Stimulated activated effector memory CD8-positive, alpha-beta T cell treated with anti-CD3 and anti-CD28 coated beads, Interleukin-12 subunit alpha, Interleukin-12 subunit beta, amount 100 ng/mL, for 72 hours (primary cell): Measurements from ENCODE around the gene SLC7A9.
"Not testable (repeated sequence)": the region's sequence is repeated elsewhere in the genome, so short reads cannot be mapped to it uniquely, and the experiment has no call there.

Source experiments
- ATAC-seq: fragments of 150-1000 bp; cut with Tn5 transposase; 2 replicates; pipeline ENCODE4 v1.10.0; 2021
- DNase-seq, 2 donors: peaks; one replicate each; pipeline ENCODE4 v3.0.0; 2021 to 2022; ENCODE audit warnings: low spot score in 2 of 2
- H3K27ac Mint-ChIP-seq: one replicate; pipeline ENCODE4 v1.8.0; 2022; ENCODE audit warnings: mild to moderate bottlenecking, mixed read lengths
- H3K36me3 Mint-ChIP-seq: one replicate; pipeline ENCODE4 v1.8.0; 2022; ENCODE audit warnings: mild to moderate bottlenecking, mixed read lengths
- H3K4me1 Mint-ChIP-seq: one replicate; pipeline ENCODE4 v1.8.0; 2022; ENCODE audit warnings: mixed read lengths
- H3K4me3 Mint-ChIP-seq: one replicate; pipeline ENCODE4 v1.8.0; 2022; ENCODE audit warnings: mild to moderate bottlenecking, mixed read lengths
- H3K9me3 Mint-ChIP-seq: one replicate; pipeline ENCODE4 v1.8.0; 2022; ENCODE audit warnings: mixed read lengths

Gene SLC7A9

GRCh38 chr19:32890841-32891240, 21.3 kb upstream of the SLC7A9 start:
- peaks cover 20% of the 10 kb centered on the region for H3K9me3 Mint-ChIP-seq
- no peak overlapping the region for H3K4me3 Mint-ChIP-seq
- ATAC-seq (no peak), DNase-seq (no peak)
- no peaks in the 10 kb centered on the region for H3K36me3 Mint-ChIP-seq
- no peaks in the 10 kb centered on the region for H3K4me1 Mint-ChIP-seq
- H3K27ac Mint-ChIP-seq, result no peak overlapping the region

- Mint-ChIP-seq H3K36me3 (no peaks in the 10 kb centered on the region), H3K9me3 (peaks cover 20% of the 10 kb centered on the region), H3K4me3 (no peak overlapping the region), H3K27ac (no peak overlapping the region), H3K4me1 (no peaks in the 10 kb centered on the region)
- DNase-seq, result no peak
- ATAC-seq, result no peak
Measured at GRCh38 chr19:32890326-32890725, 20.8 kb upstream of the SLC7A9 start.

- Mint-ChIP-seq H3K9me3 (peaks cover 20% of the 10 kb centered on the region), H3K4me1 (no peaks in the 10 kb centered on the region), H3K4me3 (no peak overlapping the region), H3K36me3 (no peaks in the 10 kb centered on the region), H3K27ac (no peak overlapping the region)
- no peak for DNase-seq
- ATAC-seq, result no peak
Measured at GRCh38 chr19:32889137-32889934, 19.8 kb upstream of the SLC7A9 start.

- Mint-ChIP-seq H3K27ac (no peak overlapping the region), H3K4me1 (no peaks in the 10 kb centered on the region), H3K4me3 (no peak overlapping the region), H3K9me3 (peaks cover 9% of the 10 kb centered on the region), H3K36me3 (no peaks in the 10 kb centered on the region)
- DNase-seq, result no peak
- no peak for ATAC-seq
Measured at GRCh38 chr19:32887572-32888215, 18.1 kb upstream of the SLC7A9 start.

- Mint-ChIP-seq H3K36me3 (no peaks in the 10 kb centered on the region), H3K4me3 (no peak overlapping the region), H3K9me3 (peaks cover 1% of the 10 kb centered on the region), H3K4me1 (no peaks in the 10 kb centered on the region), H3K27ac (no peak overlapping the region)
- DNase-seq (no peak), ATAC-seq (no peak)
Measured at GRCh38 chr19:32886241-32886640, 16.7 kb upstream of the SLC7A9 start.

- H3K36me3 Mint-ChIP-seq, ATAC-seq, H3K9me3 Mint-ChIP-seq, H3K4me3 Mint-ChIP-seq, DNase-seq, H3K27ac Mint-ChIP-seq, H3K4me1 Mint-ChIP-seq: not testable (repeated sequence)
Measured at GRCh38 chr19:32885255-32885654, 15.7 kb upstream of the SLC7A9 start.

- H3K27ac Mint-ChIP-seq, result no peak overlapping the region
- H3K4me1 Mint-ChIP-seq, result no peaks in the 10 kb centered on the region
- H3K4me3 Mint-ChIP-seq, result no peak overlapping the region
- H3K9me3 Mint-ChIP-seq, result no peaks in the 10 kb centered on the region
- ATAC-seq, result no peak
- DNase-seq, result no peak
- no peaks in the 10 kb centered on the region for H3K36me3 Mint-ChIP-seq
Measured at GRCh38 chr19:32881766-32882165, 12.2 kb upstream of the SLC7A9 start.

GRCh38 chr19:32880622-32881021, 11.1 kb upstream of the SLC7A9 start:
- DNase-seq, result no peak
- H3K27ac Mint-ChIP-seq, result no peak overlapping the region
- no peaks in the 10 kb centered on the region for H3K9me3 Mint-ChIP-seq
- H3K4me1 Mint-ChIP-seq, result no peaks in the 10 kb centered on the region
- no peaks in the 10 kb centered on the region for H3K36me3 Mint-ChIP-seq
- H3K4me3 Mint-ChIP-seq, result no peak overlapping the region
- no peak for ATAC-seq

- H3K4me1 Mint-ChIP-seq, result no peaks in the 10 kb centered on the region
- no peak for ATAC-seq
- DNase-seq, result no peak
- H3K36me3 Mint-ChIP-seq, result no peaks in the 10 kb centered on the region
- H3K4me3 Mint-ChIP-seq, result no peak overlapping the region
- no peak overlapping the region for H3K27ac Mint-ChIP-seq
- no peaks in the 10 kb centered on the region for H3K9me3 Mint-ChIP-seq
Measured at GRCh38 chr19:32879741-32880140, 10.2 kb upstream of the SLC7A9 start.

- no peaks in the 10 kb centered on the region for H3K9me3 Mint-ChIP-seq
- DNase-seq (no peak), ATAC-seq (no peak)
- H3K4me3 Mint-ChIP-seq, result no peak overlapping the region
- no peaks in the 10 kb centered on the region for H3K36me3 Mint-ChIP-seq
- H3K27ac Mint-ChIP-seq, result no peak overlapping the region
- no peaks in the 10 kb centered on the region for H3K4me1 Mint-ChIP-seq
Measured at GRCh38 chr19:32878988-32879387, 9.4 kb upstream of the SLC7A9 start.

- ATAC-seq, result no peak
- no peaks in the 10 kb centered on the region for H3K4me1 Mint-ChIP-seq
- H3K9me3 Mint-ChIP-seq, result no peaks in the 10 kb centered on the region
- no peaks in the 10 kb centered on the region for H3K36me3 Mint-ChIP-seq
- no peak for DNase-seq
- no peak overlapping the region for H3K4me3 Mint-ChIP-seq
- H3K27ac Mint-ChIP-seq, result no peak overlapping the region
Measured at GRCh38 chr19:32877977-32878745, 8.6 kb upstream of the SLC7A9 start.

- Mint-ChIP-seq H3K4me1 (no peaks in the 10 kb centered on the region), H3K4me3 (no peak overlapping the region), H3K27ac (no peak overlapping the region), H3K9me3 (no peaks in the 10 kb centered on the region), H3K36me3 (no peaks in the 10 kb centered on the region)
- no peak for DNase-seq
- ATAC-seq, result no peak
Measured at GRCh38 chr19:32877323-32877912, 7.9 kb upstream of the SLC7A9 start.

- no peaks in the 10 kb centered on the region for H3K36me3 Mint-ChIP-seq
- no peak overlapping the region for H3K4me3 Mint-ChIP-seq
- no peaks in the 10 kb centered on the region for H3K9me3 Mint-ChIP-seq
- ATAC-seq, result no peak
- no peak for DNase-seq
- no peak overlapping the region for H3K27ac Mint-ChIP-seq
- H3K4me1 Mint-ChIP-seq, result no peaks in the 10 kb centered on the region
Measured at GRCh38 chr19:32876919-32877285, 7.3 kb upstream of the SLC7A9 start.

GRCh38 chr19:32876236-32876918, 6.8 kb upstream of the SLC7A9 start:
- H3K9me3 Mint-ChIP-seq, result no peaks in the 10 kb centered on the region
- H3K36me3 Mint-ChIP-seq, result no peaks in the 10 kb centered on the region
- no peak overlapping the region for H3K27ac Mint-ChIP-seq
- DNase-seq, result no peak
- ATAC-seq, result no peak
- H3K4me3 Mint-ChIP-seq, result no peak overlapping the region
- H3K4me1 Mint-ChIP-seq, result no peaks in the 10 kb centered on the region

- DNase-seq (no peak), ATAC-seq (no peak)
- H3K27ac Mint-ChIP-seq, result no peak overlapping the region
- no peak overlapping the region for H3K4me3 Mint-ChIP-seq
- no peaks in the 10 kb centered on the region for H3K36me3 Mint-ChIP-seq
- no peaks in the 10 kb centered on the region for H3K9me3 Mint-ChIP-seq
- H3K4me1 Mint-ChIP-seq, result no peaks in the 10 kb centered on the region
Measured at GRCh38 chr19:32875428-32875827, 5.9 kb upstream of the SLC7A9 start.
